Chondrocyte (in vitro differentiated cells): ENCODE results near the gene ZNF831. TPM values are rescaled to one million over a fixed set of nuclear protein-coding genes. Genes with fewer than 3 reads are reported as not detected.

ENCODE experiments used
- DNase-seq: peaks from one replicate; pipeline ENCODE4 v3.0.0; 2021; ENCODE audit warnings: mixed read lengths, low spot score
- H3K27ac Mint-ChIP-seq: one replicate; pipeline ENCODE4 v1.8.0; 2021; ENCODE audit warnings: mild to moderate bottlenecking, moderate library complexity, mixed read lengths; ENCODE audit not compliant: unreplicated experiment
- H3K27me3 Mint-ChIP-seq: 2 replicates; pipeline ENCODE4 v1.8.0; 2021; ENCODE audit warnings: low read depth, mixed read lengths
- H3K36me3 Mint-ChIP-seq: 2 replicates; pipeline ENCODE4 v1.8.0; 2021; ENCODE audit warnings: low read depth, mixed read lengths
- H3K4me1 Mint-ChIP-seq: 2 replicates; pipeline ENCODE4 v1.8.0; 2021; ENCODE audit warnings: low read depth, mild to moderate bottlenecking, mixed read lengths
- H3K4me3 Mint-ChIP-seq: one replicate; pipeline ENCODE4 v1.8.0; 2021; ENCODE audit warnings: mild to moderate bottlenecking, moderate library complexity, mixed read lengths; ENCODE audit not compliant: unreplicated experiment
- H3K9me3 Mint-ChIP-seq: 2 replicates; pipeline ENCODE4 v1.8.0; 2021; ENCODE audit warnings: low read depth, mixed read lengths
- CTCF ChIP-seq: fragments of 200-600 bp; sonication (generic); IDR thresholded peaks from 2 replicates; pipeline ENCODE4 v1.5.0; 2021; ENCODE audit warnings: antibody characterized with exemption, mild to moderate bottlenecking, moderate library complexity
- total RNA-seq: library from RNA; stranded (reverse); gene quantifications from 3 replicates; pipeline ENCODE4 v1.2.1, GENCODE V29; 2021

ZNF831 gene
- total RNA-seq, 1 donor from 2014 or later: not detected

- Mint-ChIP-seq H3K9me3 (peaks cover 11% of the 10 kb centered on the region), H3K27ac (no peak overlapping the region), H3K27me3 (peaks cover 9% of the 10 kb centered on the region), H3K4me3 (no peak overlapping the region), H3K4me1 (no peaks in the 10 kb centered on the region), H3K36me3 (no peaks in the 10 kb centered on the region)
- DNase-seq: no peak
- TF ChIP-seq CTCF: no peak
These were observed 13.2 kb downstream of the ZNF831 start for GRCh38 chr20:59176812-59177211.

- TF ChIP-seq CTCF: no peak
- Mint-ChIP-seq H3K4me3 (no peak overlapping the region), H3K27ac (no peak overlapping the region), H3K27me3 (peaks cover 11% of the 10 kb centered on the region), H3K36me3 (no peaks in the 10 kb centered on the region), H3K9me3 (peaks cover 11% of the 10 kb centered on the region), H3K4me1 (no peaks in the 10 kb centered on the region)
- DNase-seq: no peak
These were observed 13.9 kb downstream of the ZNF831 start for GRCh38 chr20:59177266-59178250.

- Mint-ChIP-seq H3K4me1 (no peaks in the 10 kb centered on the region), H3K4me3 (no peak overlapping the region), H3K27me3 (peaks cover 9% of the 10 kb centered on the region), H3K27ac (no peak overlapping the region), H3K9me3 (peaks cover 13% of the 10 kb centered on the region), H3K36me3 (no peaks in the 10 kb centered on the region)
- no peak for TF ChIP-seq CTCF
- DNase-seq: peak; percentile 64
These were observed 15.5 kb downstream of the ZNF831 start for GRCh38 chr20:59178983-59179595.

GRCh38 chr20:59179988-59180387 lies 16.4 kb downstream of the ZNF831 start:
- H3K9me3 Mint-ChIP-seq: peaks cover 19% of the 10 kb centered on the region
- no peaks in the 10 kb centered on the region for H3K36me3 Mint-ChIP-seq
- no peak overlapping the region for H3K27ac Mint-ChIP-seq
- TF ChIP-seq CTCF: no peak
- H3K4me1 Mint-ChIP-seq: no peaks in the 10 kb centered on the region
- no peak for DNase-seq
- H3K4me3 Mint-ChIP-seq: no peak overlapping the region
- H3K27me3 Mint-ChIP-seq: peaks cover 11% of the 10 kb centered on the region

GRCh38 chr20:59181936-59182335 lies 18.3 kb downstream of the ZNF831 start:
- DNase-seq: no peak
- no peak for TF ChIP-seq CTCF
- H3K27ac Mint-ChIP-seq: no peak overlapping the region
- no peak overlapping the region for H3K4me3 Mint-ChIP-seq
- no peaks in the 10 kb centered on the region for H3K36me3 Mint-ChIP-seq
- no peaks in the 10 kb centered on the region for H3K4me1 Mint-ChIP-seq
- H3K9me3 Mint-ChIP-seq: peaks cover 19% of the 10 kb centered on the region
- peaks cover 11% of the 10 kb centered on the region for H3K27me3 Mint-ChIP-seq
